ENCODE results near the gene FAF1.
A peak's percentile ranks its signal among the peaks of the same experiment; 100 is the strongest.

DNA sequence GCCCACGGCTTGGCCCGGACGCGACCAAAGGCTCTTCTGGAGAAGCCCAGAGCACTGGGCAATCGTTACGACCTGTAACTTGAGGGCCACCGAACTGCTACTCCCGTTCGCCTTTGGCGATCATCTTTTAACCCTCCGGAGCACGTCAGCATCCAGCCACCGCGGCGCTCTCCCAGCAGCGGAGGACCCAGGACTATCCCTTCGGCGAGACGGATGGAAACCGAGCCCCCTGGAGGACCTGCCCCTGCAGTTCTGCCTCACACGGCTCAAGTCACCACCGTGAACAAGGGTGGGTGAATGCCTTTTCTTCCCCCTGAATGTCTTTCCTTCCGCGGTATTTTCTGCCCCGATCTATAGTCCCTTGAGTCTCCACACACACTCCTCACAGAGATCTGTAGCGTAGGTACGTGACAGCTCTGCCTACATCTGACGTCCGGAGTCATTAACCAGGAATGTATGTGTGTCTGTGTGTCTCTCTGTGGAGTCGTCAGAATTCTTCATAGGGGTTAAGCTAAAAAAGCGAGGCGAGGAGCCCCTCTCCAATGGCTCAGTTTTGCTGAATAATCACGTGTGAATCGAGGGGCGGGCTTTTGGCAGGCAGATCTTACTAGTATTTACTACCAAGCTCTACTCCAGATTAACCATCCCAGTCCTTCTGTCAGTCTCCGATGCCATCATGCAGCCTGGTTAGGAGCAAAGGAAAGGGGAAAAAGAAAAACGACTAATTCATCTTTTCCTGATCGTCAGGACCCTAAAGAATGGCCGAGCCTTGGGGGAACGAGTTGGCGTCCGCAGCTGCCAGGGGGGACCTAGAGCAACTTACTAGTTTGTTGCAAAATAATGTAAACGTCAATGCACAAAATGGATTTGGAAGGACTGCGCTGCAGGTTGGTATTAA is 9.8 kb upstream of the FAF1 start, which contains the start of gene CDKN2C:
- peak; percentile 78 for TF ChIP-seq XRCC5 (IDR thresholded peaks at IDR 0.05; ENCODE audit: low read depth, low read length)
- no peak for TF ChIP-seq ZBTB8A (IDR thresholded peaks at IDR 0.05; ENCODE audit: partially characterized antibody)

All from K562 (cell line).